HEK293 (cell line): ENCODE data around the gene CRTC3.

Experiments
- CTCF ChIP-seq: fragments of 450-650 bp; formaldehyde crosslinking; IDR thresholded peaks from 2 replicates; pipeline ENCODE4 v1.5.1; 2016; ENCODE audit warnings: missing biosample characterization, missing genetic modification characterization
- HIC1 ChIP-seq: fragments of 450-650 bp; formaldehyde crosslinking; IDR thresholded peaks from 2 replicates; pipeline ENCODE4 v1.5.1; 2016; ENCODE audit warnings: missing biosample characterization, missing genetic modification characterization
- KLF1 ChIP-seq: fragments of 450-650 bp; formaldehyde crosslinking; IDR thresholded peaks from 2 replicates; pipeline ENCODE4 v1.5.1; 2016; ENCODE audit warnings: missing biosample characterization, missing genetic modification characterization
- ZBTB7A ChIP-seq: fragments of 450-650 bp; formaldehyde crosslinking; IDR thresholded peaks from 2 replicates; pipeline ENCODE4 v1.5.1; 2016; ENCODE audit warnings: low read depth, missing biosample characterization, missing genetic modification characterization
- ZNF138 ChIP-seq: fragments of 450-650 bp; formaldehyde crosslinking; IDR thresholded peaks from 2 replicates; pipeline ENCODE4 v1.5.1; 2016; ENCODE audit warnings: missing biosample characterization, missing genetic modification characterization, borderline replicate concordance
- ZNF221 ChIP-seq: fragments of 450-650 bp; formaldehyde crosslinking; IDR thresholded peaks from 2 replicates; pipeline ENCODE4 v1.5.1; 2017; ENCODE audit warnings: missing biosample characterization, missing genetic modification characterization, borderline replicate concordance
- ZNF24 ChIP-seq: fragments of 450-650 bp; formaldehyde crosslinking; IDR thresholded peaks from 2 replicates; pipeline ENCODE4 v1.5.1; 2016; ENCODE audit warnings: missing biosample characterization, missing genetic modification characterization
- ZNF514 ChIP-seq: fragments of 450-650 bp; formaldehyde crosslinking; IDR thresholded peaks from 2 replicates; pipeline ENCODE4 v1.5.1; 2016; ENCODE audit warnings: missing biosample characterization, missing genetic modification characterization
- ZNF521 ChIP-seq: fragments of 450-650 bp; formaldehyde crosslinking; IDR thresholded peaks from 2 replicates; pipeline ENCODE4 v1.5.1; 2017; ENCODE audit warnings: missing biosample characterization, mild to moderate bottlenecking, missing genetic modification characterization
- ZNF843 ChIP-seq: fragments of 450-650 bp; formaldehyde crosslinking; IDR thresholded peaks from 2 replicates; pipeline ENCODE4 v1.5.1; 2016; ENCODE audit warnings: missing biosample characterization, missing genetic modification characterization

- TF ChIP-seq ZNF138 (tag by site-specific recombination) (no peak), ZNF24 (tag by site-specific recombination) (no peak), CTCF (tag by site-specific recombination) (no peak), ZNF221 (no peak), ZNF843 (tag by site-specific recombination) (no peak), HIC1 (no peak), ZNF514 (tag by site-specific recombination) (no peak), KLF1 (no peak), ZNF521 (tag by site-specific recombination) (no peak), ZBTB7A (tag by site-specific recombination) (no peak)
Measured at GRCh38 chr15:90489944-90490343, 39.8 kb upstream of the CRTC3 start.
